GM19351 (cell line): Measurements from ENCODE around the gene FIBIN.

Experiments used
- ATAC-seq: cut with Tn5 transposase; IDR thresholded peaks from one replicate; pipeline ENCODE4 v1.9.1; 2021; ENCODE audit warnings: mild to moderate bottlenecking, moderate library complexity; ENCODE audit not compliant: unreplicated experiment

Gene FIBIN

GRCh38 chr11:27020751-27021150 lies 26.8 kb downstream of the FIBIN start:
- no peak for ATAC-seq

- no peak for ATAC-seq
These were observed 28.8 kb downstream of the FIBIN start for GRCh38 chr11:27022659-27023251.

- ATAC-seq, result no peak
These were observed 31.0 kb downstream of the FIBIN start for GRCh38 chr11:27024865-27025264.

- ATAC-seq, result no peak
These were observed 31.5 kb downstream of the FIBIN start for GRCh38 chr11:27025312-27025955.

GRCh38 chr11:27025957-27026733 lies 32.2 kb downstream of the FIBIN start:
- ATAC-seq, result no peak

GRCh38 chr11:27028561-27028965 lies 34.7 kb downstream of the FIBIN start:
- ATAC-seq, result no peak

- ATAC-seq, result no peak
These were observed 36.1 kb downstream of the FIBIN start for GRCh38 chr11:27029966-27030365.

GRCh38 chr11:27031754-27032153 lies 37.8 kb downstream of the FIBIN start:
- no peak for ATAC-seq

GRCh38 chr11:27039873-27040272 lies 46.0 kb downstream of the FIBIN start:
- no peak for ATAC-seq

- no peak for ATAC-seq
These were observed 46.6 kb downstream of the FIBIN start, which contains the start of gene BBOX1 for GRCh38 chr11:27040302-27041115. BBOX1 (plus strand) TSS chr11:27040815; CDS start chr11:27055431, 14,616 bp downstream.

- no peak for ATAC-seq
These were observed 47.4 kb downstream of the FIBIN start for GRCh38 chr11:27041141-27041899.
